ENCODE results near the gene SYT12.
"Not testable (repeated sequence)": the region's sequence is repeated elsewhere in the genome, so short reads cannot be mapped to it uniquely, and the experiment has no call there.

SYT12 gene

GRCh38 chr11:67022961-67023956 is at the start of gene SYT12:
Gene SYT12 (plus strand): TSS chr11:67023134. CDS start chr11:67030145, 7,011 bp downstream.
- DNase-seq (ENCODE audit: low read depth): no peak

GRCh38 chr11:66973956-66974580 is 48.9 kb upstream of the SYT12 start:
- no peak for DNase-seq (ENCODE audit: low read depth)

- DNase-seq (ENCODE audit: low read depth): no peak
Observed at GRCh38 chr11:66974724-66975404, 48.1 kb upstream of the SYT12 start, which contains the start of gene C11orf86. Gene C11orf86 (plus strand): TSS chr11:66975304. CDS start chr11:66975363, 59 bp downstream.

- DNase-seq (ENCODE audit: low read depth): no peak
Observed at GRCh38 chr11:66975405-66976027, 47.4 kb upstream of the SYT12 start.

- DNase-seq (ENCODE audit: low read depth): no peak
Observed at GRCh38 chr11:66976028-66976467, 46.9 kb upstream of the SYT12 start.

- no peak for DNase-seq (ENCODE audit: low read depth)
Observed at GRCh38 chr11:66976925-66977324, 46.0 kb upstream of the SYT12 start.

- no peak for DNase-seq (ENCODE audit: low read depth)
Observed at GRCh38 chr11:66978229-66978628, 44.7 kb upstream of the SYT12 start.

GRCh38 chr11:66978717-66979116 is 44.2 kb upstream of the SYT12 start:
- DNase-seq (ENCODE audit: low read depth): no peak

- no peak for DNase-seq (ENCODE audit: low read depth)
Observed at GRCh38 chr11:66979336-66979980, 43.5 kb upstream of the SYT12 start.

GRCh38 chr11:66981976-66982578 is 40.9 kb upstream of the SYT12 start:
- no peak for DNase-seq (ENCODE audit: low read depth)

- no peak for DNase-seq (ENCODE audit: low read depth)
Observed at GRCh38 chr11:66983275-66983924, 39.5 kb upstream of the SYT12 start.

GRCh38 chr11:66985508-66986177 is 37.3 kb upstream of the SYT12 start:
- DNase-seq (ENCODE audit: low read depth): no peak

- DNase-seq (ENCODE audit: low read depth): no peak
Observed at GRCh38 chr11:66986178-66986545, 36.8 kb upstream of the SYT12 start.

- no peak for DNase-seq (ENCODE audit: low read depth)
Observed at GRCh38 chr11:66987158-66987620, 35.7 kb upstream of the SYT12 start.

- DNase-seq (ENCODE audit: low read depth): no peak
Observed at GRCh38 chr11:66987924-66988637, 34.9 kb upstream of the SYT12 start.

- not testable (repeated sequence) for DNase-seq (ENCODE audit: low read depth)
Observed at GRCh38 chr11:66988741-66989140, 34.2 kb upstream of the SYT12 start.

GRCh38 chr11:66989360-66989759 is 33.6 kb upstream of the SYT12 start:
- not testable (repeated sequence) for DNase-seq (ENCODE audit: low read depth)

GRCh38 chr11:66992041-66992440 is 30.9 kb upstream of the SYT12 start:
- DNase-seq (ENCODE audit: low read depth): no peak

GRCh38 chr11:66996609-66997273 is 26.2 kb upstream of the SYT12 start:
- no peak for DNase-seq (ENCODE audit: low read depth)
